ENCODE results near the gene IL1F10.

The IL1F10 gene

GRCh38 chr2:113067681-113068080 lies at the start of gene IL1F10:
TSS of gene IL1F10 (plus strand) at chr2:113067970. CDS start at chr2:113072739, 4,769 bp downstream.
- Histone ChIP-seq H3K9me3 (ENCODE audit: insufficient read depth, low read length) (no peaks in the 10 kb centered on the region), H3K79me2 (ENCODE audit: insufficient read depth, low read length) (no peaks in the 10 kb centered on the region), H2AFZ (ENCODE audit: low read depth, low read length, severe bottlenecking) (no peak within 1 kb of the TSS), H3K36me3 (ENCODE audit: low read length) (no peaks in the 10 kb centered on the region), H3F3A (ENCODE audit: insufficient read depth) (no peaks in the 10 kb centered on the region), H3K27ac (ENCODE audit: low read depth, low read length) (no peak within 1 kb of the TSS), H3K27me3 (ENCODE audit: low read length) (no peaks in the 10 kb centered on the region), H3K4me2 (ENCODE audit: low read depth, low read length, poor library complexity, severe bottlenecking) (no peak within 1 kb of the TSS), H4K20me1 (ENCODE audit: low read depth, low read length) (no peaks in the 10 kb centered on the region), H3K9ac (ENCODE audit: low read length) (no peak within 1 kb of the TSS), H3K4me3 (ENCODE audit: insufficient read depth, low read length, poor library complexity, severe bottlenecking) (no peak within 1 kb of the TSS), H3K9me2 (replicated peaks; ENCODE audit: insufficient read depth, low read length) (no peaks in the 10 kb centered on the region)
- TF ChIP-seq EZH2phosphoT487 (conservative IDR thresholded peaks at IDR 0.05; ENCODE audit: low read length), result no peak
- TF ChIP-seq CTCF (IDR thresholded peaks at IDR 0.05; ENCODE audit: insufficient read depth, low read length, poor library complexity, severe bottlenecking), result no peak

GRCh38 chr2:113018509-113018908 lies 49.3 kb upstream of the IL1F10 start:
- no peak overlapping the region for H3K9ac ChIP-seq (ENCODE audit: low read length)
- no peaks in the 10 kb centered on the region for H4K20me1 ChIP-seq (ENCODE audit: low read depth, low read length)
- H3K27ac ChIP-seq (ENCODE audit: low read depth, low read length), result no peak overlapping the region
- no peaks in the 10 kb centered on the region for H3F3A ChIP-seq (ENCODE audit: insufficient read depth)
- H3K4me2 ChIP-seq (ENCODE audit: low read depth, low read length, poor library complexity, severe bottlenecking), result no peak overlapping the region
- H2AFZ ChIP-seq (ENCODE audit: low read depth, low read length, severe bottlenecking), result no peak overlapping the region
- no peak overlapping the region for H3K4me3 ChIP-seq (ENCODE audit: insufficient read depth, low read length, poor library complexity, severe bottlenecking)
- no peaks in the 10 kb centered on the region for H3K27me3 ChIP-seq (ENCODE audit: low read length)
- no peaks in the 10 kb centered on the region for H3K9me3 ChIP-seq (ENCODE audit: insufficient read depth, low read length)
- H3K9me2 ChIP-seq (replicated peaks; ENCODE audit: insufficient read depth, low read length), result no peaks in the 10 kb centered on the region
- no peaks in the 10 kb centered on the region for H3K79me2 ChIP-seq (ENCODE audit: insufficient read depth, low read length)
- no peak for TF ChIP-seq EZH2phosphoT487 (conservative IDR thresholded peaks at IDR 0.05; ENCODE audit: low read length)
- no peak for TF ChIP-seq CTCF (IDR thresholded peaks at IDR 0.05; ENCODE audit: insufficient read depth, low read length, poor library complexity, severe bottlenecking)
- no peaks in the 10 kb centered on the region for H3K36me3 ChIP-seq (ENCODE audit: low read length)

GRCh38 chr2:113021312-113021711 lies 46.5 kb upstream of the IL1F10 start:
- Histone ChIP-seq H4K20me1 (ENCODE audit: low read depth, low read length) (no peaks in the 10 kb centered on the region), H3K9me2 (replicated peaks; ENCODE audit: insufficient read depth, low read length) (no peaks in the 10 kb centered on the region), H3K9me3 (ENCODE audit: insufficient read depth, low read length) (no peaks in the 10 kb centered on the region), H3K36me3 (ENCODE audit: low read length) (no peaks in the 10 kb centered on the region), H2AFZ (ENCODE audit: low read depth, low read length, severe bottlenecking) (no peak overlapping the region), H3K4me3 (ENCODE audit: insufficient read depth, low read length, poor library complexity, severe bottlenecking) (no peak overlapping the region), H3K27me3 (ENCODE audit: low read length) (no peaks in the 10 kb centered on the region), H3K27ac (ENCODE audit: low read depth, low read length) (no peak overlapping the region), H3K4me2 (ENCODE audit: low read depth, low read length, poor library complexity, severe bottlenecking) (no peak overlapping the region), H3K9ac (ENCODE audit: low read length) (no peak overlapping the region), H3F3A (ENCODE audit: insufficient read depth) (no peaks in the 10 kb centered on the region), H3K79me2 (ENCODE audit: insufficient read depth, low read length) (no peaks in the 10 kb centered on the region)
- TF ChIP-seq EZH2phosphoT487 (conservative IDR thresholded peaks at IDR 0.05; ENCODE audit: low read length) (no peak), CTCF (IDR thresholded peaks at IDR 0.05; ENCODE audit: insufficient read depth, low read length, poor library complexity, severe bottlenecking) (no peak)
